GM03348 (cell line): Measurements from ENCODE around the gene FDPS.
"Not testable (repeated sequence)": the region's sequence is repeated elsewhere in the genome, so short reads cannot be mapped to it uniquely, and the experiment has no call there.

Experiments used
- DNase-seq: peaks from one replicate; pipeline ENCODE4 v3.0.0; 2012; ENCODE audit warnings: low spot score

The FDPS gene

GRCh38 chr1:155285631-155286044, 23.0 kb upstream of the FDPS start:
- no peak for DNase-seq

- no peak for DNase-seq
These were observed 22.1 kb upstream of the FDPS start for GRCh38 chr1:155286544-155286943.

- DNase-seq, result no peak
These were observed 20.6 kb upstream of the FDPS start for GRCh38 chr1:155287987-155288543.

GRCh38 chr1:155291006-155291405, 17.7 kb upstream of the FDPS start:
- not testable (repeated sequence) for DNase-seq

GRCh38 chr1:155293086-155293749, 15.4 kb upstream of the FDPS start:
- DNase-seq, result no peak

GRCh38 chr1:155294520-155295182, 14.0 kb upstream of the FDPS start:
- no peak for DNase-seq

GRCh38 chr1:155295183-155295941, 13.3 kb upstream of the FDPS start:
- DNase-seq, result peak; percentile 22

GRCh38 chr1:155295942-155296267, 12.8 kb upstream of the FDPS start:
- DNase-seq, result no peak

GRCh38 chr1:155296661-155297060, 12.0 kb upstream of the FDPS start:
- no peak for DNase-seq

GRCh38 chr1:155297384-155297783, 11.3 kb upstream of the FDPS start:
- no peak for DNase-seq

- DNase-seq, result no peak
These were observed 8.6 kb upstream of the FDPS start for GRCh38 chr1:155300024-155300423.

- no peak for DNase-seq
These were observed 7.9 kb upstream of the FDPS start for GRCh38 chr1:155300553-155301329.

GRCh38 chr1:155301342-155301841, 7.3 kb upstream of the FDPS start, which contains the start of gene PKLR:
PKLR (minus strand) TSS chr1:155301438; CDS start chr1:155301395, 43 bp downstream.
- DNase-seq, result no peak

GRCh38 chr1:155304558-155305063, 4.1 kb upstream of the FDPS start:
- DNase-seq, result no peak

GRCh38 chr1:155305881-155306391, 2.7 kb upstream of the FDPS start:
- peak; percentile 61 for DNase-seq

- DNase-seq, result no peak
These were observed 1.4 kb upstream of the FDPS start for GRCh38 chr1:155307247-155307740.

- no peak for DNase-seq
These were observed 856 bp downstream of the FDPS start for GRCh38 chr1:155309423-155310021.

- no peak for DNase-seq
These were observed 4.6 kb downstream of the FDPS start for GRCh38 chr1:155313261-155313660.

GRCh38 chr1:155316922-155317321, 8.3 kb downstream of the FDPS start:
- DNase-seq, result no peak

- DNase-seq, result no peak
These were observed 9.4 kb downstream of the FDPS start for GRCh38 chr1:155318082-155318481.

- DNase-seq, result no peak
These were observed 10.9 kb downstream of the FDPS start for GRCh38 chr1:155319536-155319935.
